ENCODE results near the gene DHX40.
"Not testable (repeated sequence)": the region's sequence is repeated elsewhere in the genome, so short reads cannot be mapped to it uniquely, and the experiment has no call there.

Gene DHX40

GRCh38 chr17:59565171-59565958 is at the start of gene DHX40:
Gene DHX40 (plus strand): TSS chr17:59565610. CDS start chr17:59565672, 62 bp downstream.
- DNase-seq: peak; percentile 94

GRCh38 chr17:59516451-59516850 is 49.0 kb upstream of the DHX40 start:
- DNase-seq: no peak

- DNase-seq: no peak
These were observed 46.3 kb upstream of the DHX40 start for GRCh38 chr17:59519132-59519531.

- no peak for DNase-seq
These were observed 45.2 kb upstream of the DHX40 start for GRCh38 chr17:59520251-59520650.

GRCh38 chr17:59521465-59522126 is 43.8 kb upstream of the DHX40 start:
- DNase-seq: peak; percentile 58

- not testable (repeated sequence) for DNase-seq
These were observed 40.5 kb upstream of the DHX40 start for GRCh38 chr17:59524930-59525329.

GRCh38 chr17:59525668-59526067 is 39.7 kb upstream of the DHX40 start:
- no peak for DNase-seq

GRCh38 chr17:59526451-59526850 is 39.0 kb upstream of the DHX40 start:
- DNase-seq: no peak

- DNase-seq: no peak
These were observed 38.0 kb upstream of the DHX40 start for GRCh38 chr17:59527325-59527917.

- DNase-seq: no peak
These were observed 37.5 kb upstream of the DHX40 start for GRCh38 chr17:59527931-59528330.

GRCh38 chr17:59530531-59530930 is 34.9 kb upstream of the DHX40 start:
- DNase-seq: no peak

- no peak for DNase-seq
These were observed 31.7 kb upstream of the DHX40 start for GRCh38 chr17:59533694-59534093.

- no peak for DNase-seq
These were observed 30.8 kb upstream of the DHX40 start for GRCh38 chr17:59534583-59534982.

- no peak for DNase-seq
These were observed 27.1 kb upstream of the DHX40 start for GRCh38 chr17:59538195-59538909.

GRCh38 chr17:59542960-59543635 is 22.3 kb upstream of the DHX40 start:
- DNase-seq: no peak

GRCh38 chr17:59545942-59546341 is 19.5 kb upstream of the DHX40 start:
- DNase-seq: no peak

- DNase-seq: no peak
These were observed 18.1 kb upstream of the DHX40 start for GRCh38 chr17:59547131-59547915.

- DNase-seq: not testable (repeated sequence)
These were observed 16.4 kb upstream of the DHX40 start for GRCh38 chr17:59548985-59549384.

- no peak for DNase-seq
These were observed 14.7 kb upstream of the DHX40 start for GRCh38 chr17:59550703-59551102.

GRCh38 chr17:59558039-59558438 is 7.4 kb upstream of the DHX40 start:
- DNase-seq: no peak

GRCh38 chr17:59558953-59559352 is 6.5 kb upstream of the DHX40 start:
- DNase-seq: no peak

- no peak for DNase-seq
These were observed 4.4 kb upstream of the DHX40 start for GRCh38 chr17:59561042-59561441.

Measured in right forelimb (tissue), 1 donor.